Mesenchymal stem cell (in vitro differentiated cells and primary cell): Measurements from ENCODE around the gene GMPR.

Source experiments
- DNase-seq: peaks from one replicate; pipeline ENCODE4 v3.0.0-alpha.2; 2013
- H2AFZ ChIP-seq: one replicate; pipeline ENCODE4 v1.6.1; 2013; ENCODE audit warnings: low read depth, mild to moderate bottlenecking, control low read depth, inconsistent platforms, low read length, moderate library complexity
- H2AK5ac ChIP-seq: 2 replicates; pipeline ENCODE4 v1.6.1; 2013; ENCODE audit warnings: low read length, moderate library complexity, mild to moderate bottlenecking, inconsistent platforms; ENCODE audit not compliant: severe bottlenecking
- H2BK120ac ChIP-seq: one replicate; pipeline ENCODE4 v1.6.1; 2013; ENCODE audit warnings: low read depth, mild to moderate bottlenecking, inconsistent platforms, low read length, moderate library complexity
- H2BK12ac ChIP-seq, 2 experiments: one replicate each; pipeline ENCODE4 v1.6.1; 2013; ENCODE audit warnings: inconsistent platforms in 2 of 2, low read length in 2 of 2, mild to moderate bottlenecking in 2 of 2, moderate library complexity in 2 of 2, control low read depth in 1 of 2
- H2BK15ac ChIP-seq: one replicate; pipeline ENCODE4 v1.6.1; 2013; ENCODE audit warnings: mild to moderate bottlenecking, low read depth, inconsistent platforms; ENCODE audit not compliant: poor library complexity, severe bottlenecking
- H2BK5ac ChIP-seq: 2 replicates; pipeline ENCODE4 v1.6.1; 2013; ENCODE audit warnings: low read depth, mild to moderate bottlenecking, low read length, control low read depth, inconsistent platforms; ENCODE audit not compliant: poor library complexity, severe bottlenecking
- H3K14ac ChIP-seq, 2 experiments: one replicate each; pipeline ENCODE4 v1.6.1; 2013; ENCODE audit warnings: inconsistent platforms in 2 of 2, low read length in 2 of 2, control low read depth in 1 of 2, mild to moderate bottlenecking in 1 of 2, moderate library complexity in 1 of 2
- H3K18ac ChIP-seq, 2 experiments: one replicate each; pipeline ENCODE4 v1.6.1; 2013; ENCODE audit warnings: inconsistent platforms in 2 of 2, low read length in 2 of 2, control low read depth in 1 of 2, low read depth in 1 of 2, mild to moderate bottlenecking in 1 of 2
- H3K23ac ChIP-seq, 2 experiments: one replicate each; pipeline ENCODE4 v1.6.1; 2013; ENCODE audit warnings: inconsistent platforms in 2 of 2, low read length in 2 of 2, mild to moderate bottlenecking in 2 of 2, moderate library complexity in 2 of 2, control low read depth in 1 of 2
- H3K27ac ChIP-seq: 2 replicates; pipeline ENCODE4 v1.5.1; 2013; ENCODE audit warnings: mild to moderate bottlenecking, moderate library complexity, low read length, control low read depth, inconsistent platforms; ENCODE audit not compliant: poor library complexity, severe bottlenecking
- H3K27me3 ChIP-seq, 2 experiments: 2 replicates each; pipeline versions ENCODE4 v1.6.1 to v1.7.0; 2013; ENCODE audit warnings: low read length in 2 of 2, mild to moderate bottlenecking in 2 of 2, moderate library complexity in 2 of 2, control low read depth in 1 of 2, inconsistent platforms in 1 of 2; ENCODE audit not compliant: control insufficient read depth in 1 of 2, insufficient read depth in 1 of 2
- H3K36me3 ChIP-seq, 2 experiments: 2 replicates each; pipeline versions ENCODE4 v1.6.1 to v1.7.0; 2013; ENCODE audit warnings: low read length in 2 of 2, control low read depth in 1 of 2, inconsistent platforms in 1 of 2, low read depth in 1 of 2, mild to moderate bottlenecking in 1 of 2; ENCODE audit not compliant: insufficient read depth in 2 of 2, control insufficient read depth in 1 of 2
- H3K4ac ChIP-seq, 2 experiments: one replicate each; pipeline ENCODE4 v1.6.1; 2013; ENCODE audit warnings: inconsistent platforms in 2 of 2, low read length in 2 of 2, mild to moderate bottlenecking in 2 of 2, moderate library complexity in 2 of 2, control low read depth in 1 of 2, low read depth in 1 of 2
- H3K4me1 ChIP-seq: 2 replicates; pipeline ENCODE4 v1.6.1; 2013; ENCODE audit warnings: low read depth, low read length, control low read depth; ENCODE audit not compliant: control insufficient read depth, insufficient read depth
- H3K4me2 ChIP-seq: 2 replicates; pipeline ENCODE4 v1.6.1; 2013; ENCODE audit warnings: low read length, mild to moderate bottlenecking, inconsistent platforms; ENCODE audit not compliant: poor library complexity, severe bottlenecking
- H3K4me3 ChIP-seq, 2 experiments: 2 replicates each; pipeline versions ENCODE4 v1.5.1 to v1.7.0; 2013; ENCODE audit warnings: low read length in 2 of 2, mild to moderate bottlenecking in 2 of 2, control low read depth in 1 of 2, low read depth in 1 of 2; ENCODE audit not compliant: insufficient read depth in 1 of 2
- H3K79me1 ChIP-seq: replicated peaks from 2 replicates; pipeline ENCODE4 v1.6.1; 2013; ENCODE audit warnings: mild to moderate bottlenecking, control low read depth, low read length, inconsistent platforms; ENCODE audit not compliant: poor library complexity, severe bottlenecking
- H3K9ac ChIP-seq: 2 replicates; pipeline ENCODE4 v1.7.0; 2013; ENCODE audit warnings: mild to moderate bottlenecking, low read length, moderate library complexity
- H3K9me3 ChIP-seq: 2 replicates; pipeline ENCODE4 v1.7.0; 2013; ENCODE audit warnings: mild to moderate bottlenecking, low read length; ENCODE audit not compliant: control insufficient read depth
- H4K8ac ChIP-seq: one replicate; pipeline ENCODE4 v1.6.1; 2013; ENCODE audit warnings: inconsistent platforms, mild to moderate bottlenecking, low read length, moderate library complexity
- H4K91ac ChIP-seq: one replicate; pipeline ENCODE4 v1.6.1; 2013; ENCODE audit warnings: mild to moderate bottlenecking, low read length, inconsistent platforms
- WGBS: methylation state at CpG from one replicate; pipeline ENCODE4 v1.1.7; 2013; ENCODE audit warnings: mixed read lengths; 5-methylcytosine and 5-hydroxymethylcytosine counted together

GMPR gene

DNA sequence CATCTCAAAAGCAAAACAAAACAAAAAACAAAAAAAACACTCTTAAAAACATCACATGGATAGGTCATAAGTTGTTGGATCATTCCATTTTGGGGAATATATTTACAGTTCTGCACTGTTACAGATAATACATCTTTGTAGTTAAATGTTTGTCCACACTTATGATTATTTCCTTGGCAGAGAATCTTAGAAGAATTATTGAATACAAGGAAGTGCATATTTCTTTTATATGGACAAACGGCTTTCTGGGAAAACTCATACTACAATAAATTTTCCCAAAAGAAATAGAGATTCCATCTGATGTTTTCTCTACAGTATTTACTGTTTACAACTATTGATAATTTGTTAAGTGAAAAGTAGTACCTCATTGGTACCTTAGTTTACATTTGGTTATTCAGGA, 33.8 kb downstream of the GMPR start:
- H3K79me1 ChIP-seq, result no peaks in the 10 kb centered on the region
- no peak overlapping the region for H2BK15ac ChIP-seq
- H3K4me1 ChIP-seq, result peaks cover 6% of the 10 kb centered on the region
- no peaks in the 10 kb centered on the region for H3K9me3 ChIP-seq
- no peak overlapping the region for H3K9ac ChIP-seq
- no peak overlapping the region for H4K8ac ChIP-seq
- no peak overlapping the region for H3K27ac ChIP-seq
- DNase-seq, result no peak
- no peak overlapping the region for H3K4me3 ChIP-seq
- H3K18ac ChIP-seq, result no peak overlapping the region
- no peak overlapping the region for H2AFZ ChIP-seq
- H4K91ac ChIP-seq, result no peak overlapping the region
- H2BK5ac ChIP-seq, result no peak overlapping the region
- H3K36me3 ChIP-seq, result no peaks in the 10 kb centered on the region
- no peak overlapping the region for H3K4ac ChIP-seq
- H3K27me3 ChIP-seq, result no peaks in the 10 kb centered on the region
- H2BK120ac ChIP-seq, result no peak overlapping the region
- no peak overlapping the region for H2BK12ac ChIP-seq
- no peak overlapping the region for H3K23ac ChIP-seq
- WGBS, result no CpG with 5 or more reads among the region's 1 CpG
- no peak overlapping the region for H3K14ac ChIP-seq
- H3K4me2 ChIP-seq, result no peak overlapping the region
- no peak overlapping the region for H2AK5ac ChIP-seq

DNA sequence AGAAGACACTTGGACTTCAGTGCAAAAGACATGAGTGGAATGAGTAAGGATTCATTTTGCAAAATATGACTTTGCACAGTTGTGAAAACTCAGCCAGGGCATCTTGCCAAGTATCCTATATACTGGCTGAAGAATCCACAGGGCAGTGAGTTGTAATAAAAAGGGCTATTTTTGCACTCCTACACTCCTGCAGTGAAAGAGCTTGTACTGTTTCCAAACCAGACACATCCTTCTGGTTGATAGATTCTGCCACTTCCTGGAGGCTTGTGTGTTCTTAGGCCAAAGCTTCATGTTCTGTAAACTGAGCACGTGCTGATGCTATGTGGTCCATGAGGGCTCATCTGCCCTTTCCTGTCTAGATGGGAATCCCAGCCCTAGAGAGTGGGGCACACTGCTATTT, 34.9 kb downstream of the GMPR start:
- Histone ChIP-seq H3K9ac (no peak overlapping the region), H2AK5ac (no peak overlapping the region), H3K9me3 (no peaks in the 10 kb centered on the region), H3K4ac (no peak overlapping the region), H3K27me3 (no peaks in the 10 kb centered on the region), H3K23ac (no peak overlapping the region), H3K4me3 (no peak overlapping the region), H2BK5ac (no peak overlapping the region), H2BK120ac (no peak overlapping the region), H3K79me1 (no peaks in the 10 kb centered on the region), H2BK12ac (no peak overlapping the region), H2BK15ac (no peak overlapping the region), H3K18ac (peak overlapping the region in 1 of 2 experiments; percentile 1), H2AFZ (no peak overlapping the region), H3K4me1 (peaks cover 16% of the 10 kb centered on the region), H3K36me3 (no peaks in the 10 kb centered on the region), H3K14ac (no peak overlapping the region), H3K27ac (no peak overlapping the region), H3K4me2 (no peak overlapping the region), H4K91ac (no peak overlapping the region), H4K8ac (no peak overlapping the region)
- DNase-seq, result peak; percentile 55
- 5% methylated on average over 1 of the region's 1 CpG for whole genome bisulfite sequencing

DNA sequence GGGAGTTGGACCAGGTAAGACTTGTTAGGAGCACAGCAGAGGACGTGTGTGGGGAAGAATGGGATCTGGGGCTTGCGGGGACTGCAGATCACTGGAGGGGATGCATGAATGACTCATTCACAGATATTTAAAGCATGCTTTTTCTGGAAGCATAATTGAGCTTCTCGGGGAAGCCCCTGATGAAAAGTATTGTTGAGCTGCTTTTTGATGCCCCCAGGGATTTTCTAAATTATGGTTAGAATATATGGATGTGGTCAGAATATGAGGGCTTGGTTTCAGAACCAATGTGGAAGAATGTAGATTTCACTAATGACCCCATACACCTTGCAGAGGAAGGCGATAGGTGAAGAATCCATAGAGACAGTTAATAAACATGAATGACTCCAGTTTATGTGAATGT, 36.1 kb downstream of the GMPR start:
- no peaks in the 10 kb centered on the region for H3K27me3 ChIP-seq
- H3K27ac ChIP-seq, result no peak overlapping the region
- peaks cover 0 to 3% of the 10 kb centered on the region in 2 experiments for H3K36me3 ChIP-seq
- WGBS, result 57% methylated on average over 4 of the region's 4 CpGs
- no peak overlapping the region for H2BK120ac ChIP-seq
- peaks cover 18% of the 10 kb centered on the region for H3K4me1 ChIP-seq
- no peak overlapping the region for H3K23ac ChIP-seq
- no peak overlapping the region for H2BK15ac ChIP-seq
- H3K9me3 ChIP-seq, result no peaks in the 10 kb centered on the region
- no peak overlapping the region for H3K9ac ChIP-seq
- no peak overlapping the region for H2BK5ac ChIP-seq
- no peak overlapping the region for H2AFZ ChIP-seq
- H4K91ac ChIP-seq, result no peak overlapping the region
- no peak overlapping the region for H3K4ac ChIP-seq
- no peak overlapping the region for H3K4me3 ChIP-seq
- no peak for DNase-seq
- no peak overlapping the region for H4K8ac ChIP-seq
- H2AK5ac ChIP-seq, result no peak overlapping the region
- H3K79me1 ChIP-seq, result no peaks in the 10 kb centered on the region
- H3K14ac ChIP-seq, result no peak overlapping the region
- H3K18ac ChIP-seq, result no peak overlapping the region
- H2BK12ac ChIP-seq, result peak overlapping the region in 1 of 2 experiments; percentile 6
- H3K4me2 ChIP-seq, result no peak overlapping the region

DNA sequence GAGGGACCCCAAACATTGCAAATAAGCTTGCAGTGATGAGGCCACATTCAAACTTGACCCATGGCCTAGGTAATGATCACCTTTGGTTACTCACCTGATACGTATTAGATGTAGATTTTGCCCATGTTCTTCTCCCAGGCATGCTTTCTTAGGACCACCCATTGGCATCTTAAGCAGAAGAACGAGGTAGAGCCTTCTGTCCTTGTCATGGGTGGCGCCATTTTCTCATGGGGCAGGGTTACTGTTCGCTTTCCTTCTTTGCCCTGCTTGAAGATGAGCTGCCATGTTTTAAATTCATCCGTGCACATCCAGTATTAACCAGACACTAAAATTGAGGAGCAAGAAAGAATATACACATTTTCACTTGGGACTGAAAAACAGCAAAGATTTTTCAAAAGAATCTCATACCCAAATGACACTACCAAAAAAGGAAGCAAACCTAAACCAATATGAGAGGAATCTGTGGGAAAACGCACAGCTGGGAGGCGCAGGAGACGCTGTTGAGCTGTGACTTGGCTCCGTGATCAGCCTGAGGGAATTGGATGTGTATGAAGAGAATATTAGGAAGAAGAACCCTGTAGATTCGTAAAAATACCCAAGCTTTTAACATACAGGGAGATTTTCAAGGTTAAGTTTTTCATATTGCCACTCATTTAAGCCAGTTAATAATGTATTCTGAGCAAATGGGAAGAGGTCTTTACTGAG, 36.6 kb downstream of the GMPR start:
- peaks cover 18% of the 10 kb centered on the region for H3K4me1 ChIP-seq
- H3K9ac ChIP-seq, result no peak overlapping the region
- DNase-seq, result no peak
- no peak overlapping the region for H3K4me3 ChIP-seq
- H3K27me3 ChIP-seq, result no peaks in the 10 kb centered on the region
- no peak overlapping the region for H4K8ac ChIP-seq
- peaks cover 0 to 3% of the 10 kb centered on the region in 2 experiments for H3K36me3 ChIP-seq
- peak overlapping the region in 1 of 2 experiments; percentile 21 for H2BK12ac ChIP-seq
- no peak overlapping the region for H3K27ac ChIP-seq
- no peak overlapping the region for H3K23ac ChIP-seq
- no peak overlapping the region for H2BK15ac ChIP-seq
- no peaks in the 10 kb centered on the region for H3K79me1 ChIP-seq
- WGBS, result 97% methylated on average over 9 of the region's 10 CpGs
- H2BK5ac ChIP-seq, result no peak overlapping the region
- H3K4ac ChIP-seq, result no peak overlapping the region
- no peak overlapping the region for H4K91ac ChIP-seq
- H3K9me3 ChIP-seq, result no peaks in the 10 kb centered on the region
- no peak overlapping the region for H2AK5ac ChIP-seq
- no peak overlapping the region for H2AFZ ChIP-seq
- H3K4me2 ChIP-seq, result no peak overlapping the region
- no peak overlapping the region for H3K14ac ChIP-seq
- no peak overlapping the region for H3K18ac ChIP-seq
- H2BK120ac ChIP-seq, result no peak overlapping the region
